Tibial nerve (tissue), 4 donors: Measurements from ENCODE around the gene TAB2. TPM values are rescaled to one million over a fixed set of nuclear protein-coding genes. Genes with fewer than 3 reads are reported as not detected.

ENCODE experiments used
- DNase-seq, 2 donors: peaks; one replicate each; pipeline ENCODE4 v3.0.0-alpha.2; 2019; ENCODE audit warnings: low spot score in 2 of 2
- H3K27ac ChIP-seq, 4 donors: fragments of 200-600 bp; sonication (generic) in 3 of 4; one replicate each; pipeline ENCODE4 v1.5.1; 2017 to 2019; ENCODE audit warnings: mild to moderate bottlenecking in 1 of 4
- H3K27me3 ChIP-seq, 2 donors: fragments of 200-600 bp; sonication (generic) in 1 of 2; one replicate each; pipeline versions ENCODE4 v1.5.1 to v1.6.0; 2017 to 2019
- H3K36me3 ChIP-seq, 3 donors: fragments of 200-600 bp; sonication (generic); one replicate each; pipeline ENCODE4 v1.5.1; 2018 to 2019
- H3K4me1 ChIP-seq, 4 donors: fragments of 200-600 bp; sonication (generic) in 3 of 4; one replicate each; pipeline ENCODE4 v1.5.1; 2017 to 2019
- H3K4me3 ChIP-seq, 4 donors: fragments of 200-600 bp; sonication (generic) in 3 of 4; one replicate each; pipeline ENCODE4 v1.5.1; 2017 to 2019; ENCODE audit warnings: mild to moderate bottlenecking in 1 of 4, moderate library complexity in 1 of 4
- H3K9me3 ChIP-seq, 4 donors: fragments of 200-600 bp; sonication (generic) in 3 of 4; one replicate each; pipeline ENCODE4 v1.5.1; 2017 to 2019
- CTCF ChIP-seq, 5 experiments: fragments of 200-600 bp in 3 of 5; fragments of 450-650 bp in 2 of 5; sonication (generic) in 3 of 5; IDR thresholded peaks; one replicate each; pipeline ENCODE4 v1.5.1; 2016 to 2019; ENCODE audit warnings: antibody characterized with exemption in 5 of 5, mild to moderate bottlenecking in 3 of 5, moderate library complexity in 2 of 5
- EP300 ChIP-seq, 2 donors: sonication (generic); formaldehyde crosslinking; IDR thresholded peaks; one replicate each; pipeline ENCODE4 v1.6.1; 2017; ENCODE audit warnings: antibody characterized with exemption in 2 of 2, mild to moderate bottlenecking in 1 of 2
- POLR2A ChIP-seq, 2 donors: fragments of 450-650 bp; IDR thresholded peaks; one replicate each; pipeline ENCODE4 v1.6.1; 2017; ENCODE audit warnings: antibody characterized with exemption in 2 of 2, mild to moderate bottlenecking in 2 of 2, moderate library complexity in 2 of 2
- WGBS, 2 donors: methylation state at CpG; one replicate each; pipeline ENCODE4 v1.1.5; 2018; 5-methylcytosine and 5-hydroxymethylcytosine counted together
- total RNA-seq, 4 donors: library from RNA; depleted of rRNA; stranded (reverse); fragments of >200 nt; gene quantifications; one replicate each; pipeline ENCODE4 v1.1.0, GENCODE V29; 2016

Gene TAB2
- total RNA-seq, 4 donors from 2014 or later, result 57.5 to 101 (median 74.7) TPM

DNA sequence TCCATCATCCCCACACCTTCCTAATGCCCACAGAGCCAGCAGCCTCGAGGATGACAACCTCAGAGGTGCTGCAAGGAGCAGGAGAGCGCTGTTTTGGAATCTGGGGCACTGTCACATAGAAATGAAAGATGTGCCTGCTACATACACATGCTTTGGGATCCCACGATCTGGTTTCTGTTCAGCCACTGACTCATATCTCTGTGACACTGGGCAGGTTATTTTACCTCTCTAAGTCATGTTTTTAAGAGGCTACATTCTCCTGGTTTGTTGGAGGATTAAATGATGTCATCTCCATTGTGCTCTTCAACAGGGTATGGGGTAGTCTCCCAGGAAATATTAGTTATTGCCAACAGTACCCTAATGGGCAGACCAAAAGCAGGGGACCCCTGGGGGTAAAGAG is 32.6 kb upstream of the TAB2 start:
- Histone ChIP-seq H3K9me3 (no peaks in the 10 kb centered on the region), H3K4me3 (no peak overlapping the region), H3K36me3 (no peaks in the 10 kb centered on the region), H3K27ac (no peak overlapping the region), H3K4me1 (no peaks in the 10 kb centered on the region), H3K27me3 (no peaks in the 10 kb centered on the region)
- DNase-seq, result no peak
- TF ChIP-seq POLR2A (IDR thresholded peaks at IDR 0.05) (no peak), CTCF (IDR thresholded peaks at IDR 0.05) (no peak), EP300 (IDR thresholded peaks at IDR 0.05) (no peak)
- WGBS, 2 donors, result 80 to 86% methylated on average over 3 of the region's 3 CpGs

GRCh38 chr6:149285626-149286025 is 31.9 kb upstream of the TAB2 start:
- Histone ChIP-seq H3K27me3 (no peaks in the 10 kb centered on the region), H3K27ac (no peak overlapping the region), H3K9me3 (no peaks in the 10 kb centered on the region), H3K4me1 (no peaks in the 10 kb centered on the region), H3K4me3 (no peak overlapping the region), H3K36me3 (no peaks in the 10 kb centered on the region)
- WGBS, 2 donors, result 77 to 93% methylated on average over 6 of the region's 6 CpGs
- TF ChIP-seq CTCF (IDR thresholded peaks at IDR 0.05) (no peak), POLR2A (IDR thresholded peaks at IDR 0.05) (no peak), EP300 (IDR thresholded peaks at IDR 0.05) (no peak)
- no peak for DNase-seq

- TF ChIP-seq EP300 (IDR thresholded peaks at IDR 0.05), result no peak
- WGBS, 2 donors, result 71 to 75% methylated on average over 6 of the region's 6 CpGs
- H3K9me3 ChIP-seq, result no peaks in the 10 kb centered on the region
Observed at GRCh38 chr6:149286905-149287304, 30.6 kb upstream of the TAB2 start.

DNA sequence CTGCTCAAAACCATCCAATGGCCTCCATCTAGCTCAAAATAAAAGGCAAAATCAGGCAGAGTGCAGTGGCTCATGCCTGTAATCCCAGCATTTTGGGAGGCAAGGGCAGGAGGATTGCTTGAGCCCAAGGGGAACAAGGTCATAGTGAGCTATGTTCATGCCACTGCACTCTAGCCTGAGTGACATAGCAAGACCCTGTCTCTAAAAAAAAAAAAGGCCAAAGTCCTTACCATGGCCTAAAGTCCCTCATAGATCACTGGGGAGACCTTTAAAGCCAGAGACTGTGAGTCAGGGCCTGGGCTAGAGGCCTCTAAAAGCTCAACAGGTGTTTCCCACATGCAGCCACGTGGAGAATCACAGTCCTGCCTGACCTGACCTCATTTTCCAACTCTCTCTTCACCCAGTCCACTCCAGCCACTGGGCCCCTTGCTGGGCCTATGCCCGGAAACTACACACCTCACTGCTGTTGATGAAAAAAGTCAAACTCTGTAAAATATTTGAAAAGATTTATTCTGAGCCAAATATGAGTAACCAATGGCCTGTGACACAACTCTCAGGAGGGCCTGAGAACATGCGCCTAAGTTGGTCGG is 28.2 kb upstream of the TAB2 start:
- no peak for TF ChIP-seq CTCF (IDR thresholded peaks at IDR 0.05)
- TF ChIP-seq EP300 (IDR thresholded peaks at IDR 0.05), result no peak
- TF ChIP-seq POLR2A (IDR thresholded peaks at IDR 0.05), result no peak
- 84 to 86% methylated on average over 4 of the region's 4 CpGs for WGBS, 2 donors
- Histone ChIP-seq H3K36me3 (no peaks in the 10 kb centered on the region), H3K27ac (no peak overlapping the region), H3K4me3 (no peak overlapping the region), H3K4me1 (no peaks in the 10 kb centered on the region), H3K9me3 (no peaks in the 10 kb centered on the region), H3K27me3 (no peaks in the 10 kb centered on the region)
- DNase-seq, result no peak

More at GRCh38 chr6:149286905-149287304, 30.6 kb upstream of the TAB2 start:
- no peak for DNase-seq
- Histone ChIP-seq H3K4me3 (no peak overlapping the region), H3K36me3 (no peaks in the 10 kb centered on the region), H3K27ac (no peak overlapping the region), H3K4me1 (no peaks in the 10 kb centered on the region), H3K27me3 (no peaks in the 10 kb centered on the region)

DNA sequence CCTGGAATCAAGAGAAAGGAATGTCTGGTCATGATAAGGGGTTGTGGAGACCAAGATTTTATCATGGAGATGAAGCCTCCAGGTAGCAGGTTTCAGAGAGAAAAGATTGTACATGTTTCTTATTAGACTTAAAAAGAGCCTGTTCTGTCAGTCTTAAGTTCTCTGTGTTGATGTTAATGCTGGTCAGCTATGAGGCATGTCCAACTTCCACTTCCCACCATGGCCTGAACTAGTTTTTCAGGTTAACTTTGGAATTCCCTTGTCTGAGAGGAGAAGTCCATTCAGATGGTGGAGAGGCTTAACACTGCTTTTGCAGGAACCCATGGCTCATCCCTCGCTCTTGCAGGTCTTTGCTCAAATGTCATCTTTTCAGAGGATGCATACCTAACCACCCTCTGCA is 27.5 kb upstream of the TAB2 start:
- TF ChIP-seq POLR2A (IDR thresholded peaks at IDR 0.05) (no peak), EP300 (IDR thresholded peaks at IDR 0.05) (no peak), CTCF (IDR thresholded peaks at IDR 0.05) (no peak)
- Histone ChIP-seq H3K27ac (no peak overlapping the region), H3K9me3 (no peaks in the 10 kb centered on the region), H3K4me1 (no peaks in the 10 kb centered on the region), H3K27me3 (no peaks in the 10 kb centered on the region), H3K36me3 (no peaks in the 10 kb centered on the region), H3K4me3 (no peak overlapping the region)
- no peak for DNase-seq
- WGBS, 2 donors, result 100% methylated on average over 1 of the region's 1 CpG

DNA sequence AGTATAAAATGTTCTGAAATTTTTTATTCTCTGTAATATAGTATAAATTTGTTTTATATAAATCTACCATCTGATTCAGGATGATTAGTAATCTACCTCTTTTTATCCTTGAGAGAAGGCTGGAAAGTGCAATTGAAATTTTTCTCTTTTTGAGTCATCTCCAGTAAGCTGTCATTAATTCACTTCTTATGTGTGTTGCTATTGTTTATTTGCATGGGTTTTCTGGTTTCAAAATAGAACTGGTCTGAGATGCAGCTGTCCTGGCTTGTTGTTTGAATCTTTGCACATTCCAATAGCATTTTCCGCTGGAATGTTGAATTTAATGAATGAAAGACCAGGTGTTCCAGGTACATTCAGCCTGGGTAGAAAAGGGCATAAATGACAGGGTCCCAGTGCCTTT is 24.3 kb upstream of the TAB2 start:
- no peak for DNase-seq
- 80 to 97% methylated on average over 1 of the region's 1 CpG for WGBS, 2 donors

More for the DNA sequence above, 24.3 kb upstream of the TAB2 start:
- Histone ChIP-seq H3K27ac (no peak overlapping the region), H3K36me3 (no peaks in the 10 kb centered on the region), H3K4me3 (no peak overlapping the region), H3K9me3 (no peaks in the 10 kb centered on the region), H3K4me1 (no peaks in the 10 kb centered on the region), H3K27me3 (no peaks in the 10 kb centered on the region)
- no peak for TF ChIP-seq POLR2A (IDR thresholded peaks at IDR 0.05)
- no peak for TF ChIP-seq EP300 (IDR thresholded peaks at IDR 0.05)
- no peak for TF ChIP-seq CTCF (IDR thresholded peaks at IDR 0.05)
